ENCODE measurements around the gene HSD17B2.
"Not testable (repeated sequence)": the region's sequence is repeated elsewhere in the genome, so short reads cannot be mapped to it uniquely, and the experiment has no call there.

The HSD17B2 gene

GRCh38 chr16:82034981-82035612, at the start of gene HSD17B2:
Gene HSD17B2 (plus strand): TSS chr16:82035253. CDS start chr16:82035425, 172 bp downstream.
- DNase-seq = no peak

- DNase-seq = no peak
Observed at GRCh38 chr16:81987121-81987520, 47.9 kb upstream of the HSD17B2 start.

- DNase-seq = no peak
Observed at GRCh38 chr16:81987706-81988105, 47.3 kb upstream of the HSD17B2 start.

- DNase-seq = no peak
Observed at GRCh38 chr16:81992859-81993258, 42.2 kb upstream of the HSD17B2 start.

GRCh38 chr16:81994485-81994884, 40.6 kb upstream of the HSD17B2 start:
- no peak for DNase-seq

- no peak for DNase-seq
Observed at GRCh38 chr16:81995651-81996050, 39.4 kb upstream of the HSD17B2 start.

GRCh38 chr16:81996664-81997509, 38.2 kb upstream of the HSD17B2 start:
- DNase-seq = no peak

GRCh38 chr16:81997738-81998137, 37.3 kb upstream of the HSD17B2 start:
- DNase-seq = no peak

- no peak for DNase-seq
Observed at GRCh38 chr16:82002831-82003230, 32.2 kb upstream of the HSD17B2 start.

- no peak for DNase-seq
Observed at GRCh38 chr16:82004601-82005000, 30.5 kb upstream of the HSD17B2 start.

- DNase-seq = no peak
Observed at GRCh38 chr16:82005027-82005830, 29.8 kb upstream of the HSD17B2 start.

- DNase-seq = no peak
Observed at GRCh38 chr16:82006036-82006435, 29.0 kb upstream of the HSD17B2 start.

- no peak for DNase-seq
Observed at GRCh38 chr16:82007189-82007588, 27.9 kb upstream of the HSD17B2 start.

GRCh38 chr16:82008957-82009592, 26.0 kb upstream of the HSD17B2 start:
- no peak for DNase-seq

- not testable (repeated sequence) for DNase-seq
Observed at GRCh38 chr16:82009789-82010188, 25.3 kb upstream of the HSD17B2 start.

GRCh38 chr16:82010649-82011048, 24.4 kb upstream of the HSD17B2 start:
- no peak for DNase-seq

GRCh38 chr16:82011199-82011641, 23.8 kb upstream of the HSD17B2 start, which contains the start of gene SDR42E1:
Gene SDR42E1 (minus strand): TSS chr16:82011470. CDS start chr16:82000858, 10,612 bp downstream.
- no peak for DNase-seq

GRCh38 chr16:82013139-82013538, 21.9 kb upstream of the HSD17B2 start:
- no peak for DNase-seq

GRCh38 chr16:82016263-82016662, 18.8 kb upstream of the HSD17B2 start:
- DNase-seq = no peak

- no peak for DNase-seq
Observed at GRCh38 chr16:82016964-82017363, 18.1 kb upstream of the HSD17B2 start.

- no peak for DNase-seq
Observed at GRCh38 chr16:82017911-82018568, 17.0 kb upstream of the HSD17B2 start.

GRCh38 chr16:82019535-82019934, 15.5 kb upstream of the HSD17B2 start:
- DNase-seq = no peak

Measured in NCI-H1417 treated with DMSO at 0.1 percent for 48 hours (cell line).